C4-2B (cell line): ENCODE data around the gene NLK.

ENCODE experiments used
- ZFX ChIP-seq: fragments of 450-650 bp; IDR thresholded peaks from 2 replicates; pipeline ENCODE4 v1.6.1; 2017
- TF ChIP-seq, protein P1 (sequence below): fragments of 450-650 bp; conservative IDR thresholded peaks from 2 replicates; pipeline ENCODE4 v1.5.1; 2017; ENCODE audit warnings: mild to moderate bottlenecking

DNA sequence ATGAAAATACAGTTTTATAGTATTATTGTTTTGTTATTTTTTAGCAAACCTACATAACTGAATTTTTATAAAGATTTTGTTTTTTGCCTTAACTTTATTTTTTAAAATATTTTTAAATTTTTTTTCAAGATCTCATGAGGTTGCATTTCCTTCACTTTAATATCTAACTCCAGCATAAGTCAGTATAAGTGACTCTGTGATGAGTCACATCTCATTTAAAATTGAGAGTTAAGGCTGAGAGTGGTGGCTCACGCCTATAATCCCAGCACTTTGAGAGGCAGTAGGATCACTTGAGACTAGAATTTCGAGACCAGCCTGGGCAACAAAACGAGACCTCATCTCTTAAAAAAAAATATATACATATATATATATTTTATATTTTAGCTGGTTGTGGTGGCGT is 44.0 kb downstream of the NLK start:
- TF ChIP-seq, protein P1, sequence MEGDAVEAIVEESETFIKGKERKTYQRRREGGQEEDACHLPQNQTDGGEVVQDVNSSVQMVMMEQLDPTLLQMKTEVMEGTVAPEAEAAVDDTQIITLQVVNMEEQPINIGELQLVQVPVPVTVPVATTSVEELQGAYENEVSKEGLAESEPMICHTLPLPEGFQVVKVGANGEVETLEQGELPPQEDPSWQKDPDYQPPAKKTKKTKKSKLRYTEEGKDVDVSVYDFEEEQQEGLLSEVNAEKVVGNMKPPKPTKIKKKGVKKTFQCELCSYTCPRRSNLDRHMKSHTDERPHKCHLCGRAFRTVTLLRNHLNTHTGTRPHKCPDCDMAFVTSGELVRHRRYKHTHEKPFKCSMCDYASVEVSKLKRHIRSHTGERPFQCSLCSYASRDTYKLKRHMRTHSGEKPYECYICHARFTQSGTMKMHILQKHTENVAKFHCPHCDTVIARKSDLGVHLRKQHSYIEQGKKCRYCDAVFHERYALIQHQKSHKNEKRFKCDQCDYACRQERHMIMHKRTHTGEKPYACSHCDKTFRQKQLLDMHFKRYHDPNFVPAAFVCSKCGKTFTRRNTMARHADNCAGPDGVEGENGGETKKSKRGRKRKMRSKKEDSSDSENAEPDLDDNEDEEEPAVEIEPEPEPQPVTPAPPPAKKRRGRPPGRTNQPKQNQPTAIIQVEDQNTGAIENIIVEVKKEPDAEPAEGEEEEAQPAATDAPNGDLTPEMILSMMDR = no peak
- TF ChIP-seq ZFX = no peak
